PC-9 (cell line): Measurements from ENCODE around the gene MICALL1. TPM values are rescaled to one million over a fixed set of nuclear protein-coding genes. Genes with fewer than 3 reads are reported as not detected.

Source experiments
- BruUV-seq: library from RNA; stranded (reverse); fragments of 400-500 nt; replicated peaks from 2 replicates; lab custom pipeline; 2021; lab: Mats Ljungman, UMichigan
- CTCF ChIA-PET: fragments of 300-600 bp; sonication (Branson Sonifier 250); formaldehyde crosslinking; loops from one replicate; lab custom pipeline; 2022; ENCODE audit warnings: antibody characterized with exemption; lab: Charles Lee
- POLR2A ChIA-PET: fragments of 300-600 bp; sonication (Branson Sonifier 250); formaldehyde crosslinking; loops from one replicate; lab custom pipeline; 2022; ENCODE audit warnings: antibody characterized with exemption; ENCODE audit not compliant: unreplicated experiment; lab: Charles Lee
- DNase-seq, 2 experiments: peaks; one replicate each; pipeline versions ENCODE4 v3.0.0 to v3.0.0-alpha.2; 2015 to 2022; ENCODE audit warnings: mixed read lengths in 1 of 2
- H2AFZ ChIP-seq: fragments of 200-600 bp; sonication (generic); 2 replicates; pipeline ENCODE4 v1.8.1; 2017; ENCODE audit warnings: antibody characterized with exemption
- H3F3A ChIP-seq: fragments of 200-600 bp; sonication (generic); 2 replicates; pipeline ENCODE4 v1.8.1; 2017; ENCODE audit warnings: antibody characterized with exemption, mild to moderate bottlenecking, low read depth; ENCODE audit not compliant: insufficient read depth
- H3K27ac ChIP-seq: fragments of 200-600 bp; sonication (generic); 2 replicates; pipeline ENCODE4 v1.6.1; 2016; ENCODE audit warnings: mixed run types
- H3K27me3 ChIP-seq: fragments of 200-600 bp; sonication (generic); 2 replicates; pipeline ENCODE4 v1.6.1; 2016; ENCODE audit warnings: low read depth, mixed run types; ENCODE audit not compliant: insufficient read depth
- H3K36me3 ChIP-seq: fragments of 200-600 bp; sonication (generic); 2 replicates; pipeline ENCODE4 v1.6.1; 2016; ENCODE audit warnings: low read depth, mixed run types
- H3K4me1 ChIP-seq: fragments of 200-600 bp; sonication (generic); replicated peaks from 2 replicates; pipeline ENCODE4 v1.6.1; 2016; ENCODE audit warnings: mixed run types; ENCODE audit not compliant: insufficient read depth
- H3K4me2 ChIP-seq: fragments of 200-600 bp; sonication (generic); 2 replicates; pipeline ENCODE4 v1.6.1; 2017; ENCODE audit warnings: mixed run types
- H3K4me3 ChIP-seq: fragments of 200-600 bp; sonication (generic); 2 replicates; pipeline ENCODE4 v1.6.1; 2016; ENCODE audit warnings: mixed run types
- H3K79me2 ChIP-seq: fragments of 200-600 bp; sonication (generic); 2 replicates; pipeline ENCODE4 v1.6.1; 2017; ENCODE audit warnings: low read depth, mixed run types
- H3K9me2 ChIP-seq: fragments of 200-600 bp; sonication (generic); 2 replicates; pipeline ENCODE4 v1.8.1; 2017; ENCODE audit warnings: mild to moderate bottlenecking; ENCODE audit not compliant: insufficient read depth
- H3K9me3 ChIP-seq: fragments of 200-600 bp; sonication (generic); 2 replicates; pipeline ENCODE4 v1.8.1; 2016; ENCODE audit warnings: low read depth; ENCODE audit not compliant: insufficient read depth
- H4K20me1 ChIP-seq: fragments of 200-600 bp; sonication (generic); 2 replicates; pipeline ENCODE4 v1.8.1; 2017; ENCODE audit not compliant: insufficient read depth
- EZH2 ChIP-seq: fragments of 200-600 bp; sonication (generic); IDR thresholded peaks from 2 replicates; pipeline ENCODE4 v1.8.0; 2017; ENCODE audit warnings: antibody characterized with exemption, low read depth
- intact Hi-C: fragments of 100-400 bp; cut with micrococcal nuclease; formaldehyde crosslinking; loops from one replicate; pipeline ENCODE4 v1.10.0; 2022; ENCODE audit not compliant: unreplicated experiment
- total RNA-seq: library from RNA; stranded (reverse); gene quantifications from 2 replicates; pipeline ENCODE4 v1.2.3, GENCODE V29; 2021
- TF ChIP-seq, protein P1 (sequence below): fragments of 200-600 bp; sonication (generic); conservative IDR thresholded peaks from 2 replicates; pipeline ENCODE4 v1.6.1; 2017; ENCODE audit warnings: mixed run types, antibody characterized with exemption, mild to moderate bottlenecking, moderate library complexity

MICALL1 gene
- total RNA-seq, 1 experiment from 2014 or later: 113 TPM

DNA sequence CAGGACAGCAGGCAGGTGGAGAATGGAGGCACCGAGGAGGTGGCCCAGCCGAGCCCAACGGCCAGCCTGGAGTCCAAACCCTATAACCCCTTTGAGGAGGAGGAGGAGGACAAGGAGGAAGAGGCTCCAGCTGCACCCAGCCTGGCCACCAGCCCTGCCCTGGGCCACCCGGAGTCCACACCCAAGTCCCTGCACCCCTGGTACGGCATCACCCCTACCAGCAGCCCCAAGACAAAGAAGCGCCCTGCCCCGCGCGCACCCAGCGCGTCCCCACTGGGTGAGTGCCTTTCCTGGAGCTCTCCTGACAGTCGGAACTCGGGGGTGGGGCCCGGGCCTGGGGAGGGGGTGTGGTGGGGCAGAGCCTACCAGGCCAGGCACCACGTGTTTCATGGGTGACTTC lies 19.7 kb downstream of the MICALL1 start:
- no TSS peak for BruUV-seq
- Histone ChIP-seq H3K9me2 (no peaks in the 10 kb centered on the region), H3K9me3 (no peaks in the 10 kb centered on the region), H3K79me2 (no peaks in the 10 kb centered on the region), H2AFZ (no peak overlapping the region), H3K4me1 (no peaks in the 10 kb centered on the region), H4K20me1 (peaks cover 60% of the 10 kb centered on the region), H3K4me3 (no peak overlapping the region), H3K27ac (no peak overlapping the region), H3F3A (peaks cover 23% of the 10 kb centered on the region; the same call in 1 of the 2 replicates), H3K36me3 (peaks cover 30% of the 10 kb centered on the region), H3K27me3 (no peaks in the 10 kb centered on the region), H3K4me2 (no peak overlapping the region)
- TF ChIP-seq, protein P1, sequence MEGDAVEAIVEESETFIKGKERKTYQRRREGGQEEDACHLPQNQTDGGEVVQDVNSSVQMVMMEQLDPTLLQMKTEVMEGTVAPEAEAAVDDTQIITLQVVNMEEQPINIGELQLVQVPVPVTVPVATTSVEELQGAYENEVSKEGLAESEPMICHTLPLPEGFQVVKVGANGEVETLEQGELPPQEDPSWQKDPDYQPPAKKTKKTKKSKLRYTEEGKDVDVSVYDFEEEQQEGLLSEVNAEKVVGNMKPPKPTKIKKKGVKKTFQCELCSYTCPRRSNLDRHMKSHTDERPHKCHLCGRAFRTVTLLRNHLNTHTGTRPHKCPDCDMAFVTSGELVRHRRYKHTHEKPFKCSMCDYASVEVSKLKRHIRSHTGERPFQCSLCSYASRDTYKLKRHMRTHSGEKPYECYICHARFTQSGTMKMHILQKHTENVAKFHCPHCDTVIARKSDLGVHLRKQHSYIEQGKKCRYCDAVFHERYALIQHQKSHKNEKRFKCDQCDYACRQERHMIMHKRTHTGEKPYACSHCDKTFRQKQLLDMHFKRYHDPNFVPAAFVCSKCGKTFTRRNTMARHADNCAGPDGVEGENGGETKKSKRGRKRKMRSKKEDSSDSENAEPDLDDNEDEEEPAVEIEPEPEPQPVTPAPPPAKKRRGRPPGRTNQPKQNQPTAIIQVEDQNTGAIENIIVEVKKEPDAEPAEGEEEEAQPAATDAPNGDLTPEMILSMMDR: no peak
- no peak for TF ChIP-seq EZH2
- POLR2A ChIA-PET: no interaction called here
- DNase-seq: no peak
- intact Hi-C loops: no loop called here
- CTCF ChIA-PET: no interaction called here

DNA sequence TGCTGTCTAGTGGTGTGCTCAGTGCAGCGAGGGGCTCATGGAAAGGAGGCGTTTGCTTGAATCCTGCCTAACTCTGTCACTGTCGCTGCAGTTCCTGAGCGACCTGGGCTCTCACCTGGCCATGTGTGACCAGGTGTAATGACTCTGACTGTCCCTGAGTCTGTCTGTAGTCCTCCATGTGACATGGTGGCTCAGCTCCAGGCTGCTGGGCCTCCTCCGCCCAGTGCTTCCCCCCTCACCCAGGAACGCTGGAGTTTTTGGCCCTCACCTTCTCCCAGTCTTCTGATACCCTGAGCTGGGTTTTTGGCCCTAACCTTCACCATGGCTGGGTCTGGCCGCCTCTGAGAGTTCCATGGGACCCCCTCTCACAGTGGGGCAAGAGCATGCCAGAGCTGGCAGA lies 20.3 kb downstream of the MICALL1 start:
- no peak overlapping the region for H3K4me2 ChIP-seq
- H3K4me3 ChIP-seq: no peak overlapping the region
- ChIA-PET POLR2A (interaction anchor here (0.7 kb wide), 1 partner anchor 345 kb away, joined by 4 read pairs; no protein-coding TSS in a partner anchor), CTCF (interaction anchor here (0.7 kb wide), 2 partner anchors 30 to 39 kb away, joined by 6 to 16 read pairs; no protein-coding TSS in a partner anchor)
- peaks cover 27% of the 10 kb centered on the region for H3K36me3 ChIP-seq
- H2AFZ ChIP-seq: no peak overlapping the region
- H3F3A ChIP-seq: peaks cover 24% of the 10 kb centered on the region; the same call in 1 of the 2 replicates
- no peaks in the 10 kb centered on the region for H3K79me2 ChIP-seq
- no peaks in the 10 kb centered on the region for H3K27me3 ChIP-seq
- H3K4me1 ChIP-seq: no peaks in the 10 kb centered on the region
- no peak for DNase-seq
- no peak overlapping the region for H3K27ac ChIP-seq
- intact Hi-C loops: no loop called here
- no TSS peak for BruUV-seq
- peaks cover 65% of the 10 kb centered on the region for H4K20me1 ChIP-seq
- no peaks in the 10 kb centered on the region for H3K9me3 ChIP-seq
- TF ChIP-seq, protein P1: no peak
- TF ChIP-seq EZH2: no peak
- no peaks in the 10 kb centered on the region for H3K9me2 ChIP-seq

DNA sequence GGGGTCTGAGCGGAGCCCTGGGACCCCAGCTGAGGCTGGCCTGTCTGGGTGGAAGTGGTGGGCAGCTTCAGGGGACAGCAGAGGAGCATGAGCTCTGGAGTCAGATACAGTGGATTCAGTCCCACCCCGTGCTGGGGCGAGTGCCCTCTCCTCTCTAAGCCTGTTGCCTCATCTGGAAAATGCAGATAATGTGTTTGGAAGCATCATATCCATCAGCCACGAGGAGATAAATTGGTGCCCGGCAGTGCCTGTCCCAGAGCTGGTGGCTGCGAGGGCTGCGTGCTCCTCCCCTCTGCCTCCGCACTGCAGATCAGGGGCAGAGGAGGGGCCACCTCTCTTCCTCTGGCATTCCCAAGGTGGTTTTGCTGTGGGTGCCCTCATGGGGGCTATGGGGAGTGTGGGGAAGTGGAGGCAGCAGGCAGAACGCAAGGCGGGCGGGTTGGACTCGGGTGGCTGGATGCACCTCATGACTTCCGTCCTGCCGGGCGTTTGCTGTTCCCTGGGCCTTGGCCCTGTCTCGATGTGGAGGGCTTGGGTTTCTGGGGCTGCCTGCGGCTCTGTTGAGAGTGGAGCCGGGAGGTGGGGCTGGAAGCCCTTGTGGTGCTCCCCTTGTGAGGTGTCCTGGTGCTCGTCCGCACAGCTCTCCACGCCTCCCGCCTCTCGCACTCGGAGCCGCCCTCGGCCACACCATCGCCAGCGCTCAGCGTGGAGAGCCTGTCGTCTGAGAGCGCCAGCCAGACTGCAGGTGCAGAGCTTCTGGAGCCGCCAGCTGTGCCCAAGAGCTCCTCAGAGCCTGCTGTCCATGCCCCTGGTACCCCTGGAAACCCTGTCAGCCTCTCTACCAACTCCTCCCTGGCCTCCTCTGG lies 20.9 kb downstream of the MICALL1 start:
- Histone ChIP-seq H3F3A (peaks cover 24% of the 10 kb centered on the region), H3K27me3 (no peaks in the 10 kb centered on the region), H3K36me3 (peaks cover 29% of the 10 kb centered on the region; the same call in 1 of the 2 replicates), H3K9me3 (no peaks in the 10 kb centered on the region), H2AFZ (no peak overlapping the region), H3K4me1 (no peaks in the 10 kb centered on the region), H3K9me2 (no peaks in the 10 kb centered on the region), H3K27ac (no peak overlapping the region), H4K20me1 (peaks cover 66% of the 10 kb centered on the region), H3K4me3 (no peak overlapping the region), H3K79me2 (no peaks in the 10 kb centered on the region), H3K4me2 (no peak overlapping the region)
- BruUV-seq: no TSS peak
- TF ChIP-seq, protein P1: no peak
- TF ChIP-seq EZH2: no peak
- POLR2A ChIA-PET: interaction anchor here (0.7 kb wide), 1 partner anchor 345 kb away, joined by 4 read pairs; no protein-coding TSS in a partner anchor
- CTCF ChIA-PET: interaction anchor here (0.7 kb wide), 2 partner anchors 31 to 40 kb away, joined by 6 to 16 read pairs; no protein-coding TSS in a partner anchor
- intact Hi-C loops: no loop called here
- no peak for DNase-seq
